Psoas muscle (tissue), 8 donors: Measurements from ENCODE around the gene TMPRSS15. TPM values are rescaled to one million over a fixed set of nuclear protein-coding genes. Genes with fewer than 3 reads are reported as not detected.

Experiments used
- ATAC-seq, 4 donors: fragments of 200-7000 bp; cut with Tn5 transposase; one replicate each; pipeline ENCODE4 v1.9.1; 2020; ENCODE audit warnings: moderate library complexity in 3 of 4, mild to moderate bottlenecking in 2 of 4
- DNase-seq, 2 donors: peaks; one replicate each; pipeline ENCODE4 v3.0.0-alpha.2; 2020
- H3K27ac ChIP-seq: fragments of 200-600 bp; one replicate; pipeline ENCODE4 v1.8.0; 2022
- H3K27me3 ChIP-seq, 3 donors: fragments of 200-600 bp in 1 of 3; one replicate each; pipeline versions ENCODE4 v1.6.1 to v1.8.0; 2013 to 2022; ENCODE audit warnings: low read length in 2 of 3, mild to moderate bottlenecking in 2 of 3, moderate library complexity in 1 of 3; ENCODE audit not compliant: insufficient read depth in 3 of 3
- H3K36me3 ChIP-seq, 2 donors: fragments of 200-600 bp in 1 of 2; one replicate each; pipeline versions ENCODE4 v1.6.1 to v1.8.0; 2013 to 2022; ENCODE audit warnings: low read depth in 1 of 2, mild to moderate bottlenecking in 1 of 2, moderate library complexity in 1 of 2; ENCODE audit not compliant: insufficient read depth in 1 of 2
- H3K4me1 ChIP-seq: fragments of 200-600 bp; one replicate; pipeline ENCODE4 v1.8.0; 2022
- H3K4me3 ChIP-seq: fragments of 200-600 bp; one replicate; pipeline ENCODE4 v1.8.0; 2022; ENCODE audit warnings: mild to moderate bottlenecking
- H3K9me3 ChIP-seq: fragments of 200-600 bp; one replicate; pipeline ENCODE4 v1.8.0; 2022
- WGBS, 3 donors: extraction: QIAGEN DNeasy Blood & Tissue Kit; methylation state at CpG; one replicate each; pipeline versions ENCODE4 v1.1.6 to v1.1.7; 2013; 5-methylcytosine and 5-hydroxymethylcytosine counted together
- intact Hi-C, 2 donors: fragments of 100-400 bp; cut with DNase I; formaldehyde crosslinking; loops; one replicate each; pipeline versions ENCODE4 v1.11.0 to v1.14.2; 2022
- polyA plus RNA-seq, 3 donors: library from polyadenylated mRNA; stranded (reverse); fragments of 200-250 nt; gene quantifications; one replicate each; pipeline ENCODE4 v1.2.3, GENCODE V29; 2013
- total RNA-seq, 4 donors: library from RNA; stranded (reverse); fragmentation: NEBNext Ultra II Directional in 2 of 4; extraction: Animal tissue kit (Norgen Biotek cat#: 25700) in 2 of 4; gene quantifications; one replicate each; pipeline versions ENCODE4 v1.2.1 to v1.2.4, GENCODE V29; 2021 to 2023
- TF ChIP-seq, protein P1 (sequence below): fragments of 200-600 bp; IDR thresholded peaks from one replicate; pipeline ENCODE4 v1.8.0; 2022; ENCODE audit warnings: antibody characterized with exemption
- donor health status: healthy with polysubstance abuse.
- donor health status: DM: no; HTN: no; CAD: no; lungs with moderate emphysema.
- donor health status: Bipolar disorder and iron deficiency.
- donor health status: healthy.
- donor health status: DM: yes; HTN: yes; CAD: no.
- donor health status: DM: no; HTN: no; CAD: no.
- donor health status: DM: no; HTN: no; CAD: no.
- donor health status: DM: yes; HTN: yes; CAD: no.

Gene TMPRSS15
- total and polyA plus RNA-seq, 7 donors = 0.04 TPM; not detected in 6

DNA sequence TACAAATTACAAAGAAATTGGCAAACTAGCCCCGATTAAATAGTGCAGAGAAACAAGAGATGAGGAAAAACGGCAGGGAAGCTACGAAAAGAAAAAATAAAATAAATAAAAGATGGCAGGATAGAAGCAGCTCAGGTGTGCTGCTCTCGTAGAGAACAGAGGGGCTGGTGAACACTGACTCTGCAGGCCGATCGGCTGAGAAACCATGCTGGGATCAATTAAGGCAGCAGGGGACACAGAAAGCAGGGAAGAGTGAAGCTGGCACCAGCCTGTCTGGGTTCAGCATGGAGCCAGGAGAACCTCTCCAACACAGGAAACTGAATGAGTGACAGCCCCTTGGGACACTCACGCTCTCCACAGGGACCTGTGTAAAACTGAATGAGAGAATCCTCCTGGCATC, 39.5 kb upstream of the TMPRSS15 start:
- H3K27ac ChIP-seq = no peak overlapping the region
- intact Hi-C loops = no loop called here
- H3K4me3 ChIP-seq = no peak overlapping the region
- no peaks in the 10 kb centered on the region for H3K36me3 ChIP-seq
- no peaks in the 10 kb centered on the region for H3K9me3 ChIP-seq
- ATAC-seq = no peak
- 63 to 70% (median 67%) methylated on average over 7 of the region's 7 CpGs for WGBS, 3 donors
- TF ChIP-seq, protein P1, sequence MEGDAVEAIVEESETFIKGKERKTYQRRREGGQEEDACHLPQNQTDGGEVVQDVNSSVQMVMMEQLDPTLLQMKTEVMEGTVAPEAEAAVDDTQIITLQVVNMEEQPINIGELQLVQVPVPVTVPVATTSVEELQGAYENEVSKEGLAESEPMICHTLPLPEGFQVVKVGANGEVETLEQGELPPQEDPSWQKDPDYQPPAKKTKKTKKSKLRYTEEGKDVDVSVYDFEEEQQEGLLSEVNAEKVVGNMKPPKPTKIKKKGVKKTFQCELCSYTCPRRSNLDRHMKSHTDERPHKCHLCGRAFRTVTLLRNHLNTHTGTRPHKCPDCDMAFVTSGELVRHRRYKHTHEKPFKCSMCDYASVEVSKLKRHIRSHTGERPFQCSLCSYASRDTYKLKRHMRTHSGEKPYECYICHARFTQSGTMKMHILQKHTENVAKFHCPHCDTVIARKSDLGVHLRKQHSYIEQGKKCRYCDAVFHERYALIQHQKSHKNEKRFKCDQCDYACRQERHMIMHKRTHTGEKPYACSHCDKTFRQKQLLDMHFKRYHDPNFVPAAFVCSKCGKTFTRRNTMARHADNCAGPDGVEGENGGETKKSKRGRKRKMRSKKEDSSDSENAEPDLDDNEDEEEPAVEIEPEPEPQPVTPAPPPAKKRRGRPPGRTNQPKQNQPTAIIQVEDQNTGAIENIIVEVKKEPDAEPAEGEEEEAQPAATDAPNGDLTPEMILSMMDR = no peak
- H3K27me3 ChIP-seq = no peaks in the 10 kb centered on the region
- DNase-seq = no peak
- no peaks in the 10 kb centered on the region for H3K4me1 ChIP-seq

DNA sequence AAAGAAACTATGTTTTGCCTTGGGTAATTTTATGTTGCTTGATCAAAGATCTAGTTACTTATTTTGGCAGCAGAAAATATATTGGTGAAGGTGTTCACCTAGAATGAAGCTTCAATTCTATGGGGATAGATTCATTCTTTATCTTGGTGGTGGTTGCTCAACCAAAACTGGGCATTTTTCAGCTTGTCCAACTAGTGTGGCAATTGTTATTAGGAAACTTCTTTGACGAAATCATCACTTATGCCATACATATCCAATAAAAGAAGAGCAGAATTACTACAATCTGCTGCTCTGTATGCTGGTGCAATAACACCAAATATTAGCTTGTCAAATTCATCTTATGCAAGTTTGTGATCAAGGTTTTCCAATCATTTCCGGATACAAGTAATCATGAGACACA, 26.8 kb upstream of the TMPRSS15 start:
- Histone ChIP-seq H3K4me3 (no peak overlapping the region), H3K36me3 (no peaks in the 10 kb centered on the region), H3K27ac (no peak overlapping the region), H3K27me3 (no peaks in the 10 kb centered on the region), H3K9me3 (no peaks in the 10 kb centered on the region), H3K4me1 (no peaks in the 10 kb centered on the region)
- WGBS, 3 donors = 77 to 86% (median 80%) methylated on average over 2 of the region's 2 CpGs
- TF ChIP-seq, protein P1 = no peak
- DNase-seq = no peak
- intact Hi-C loops = no loop called here
- ATAC-seq = no peak

DNA sequence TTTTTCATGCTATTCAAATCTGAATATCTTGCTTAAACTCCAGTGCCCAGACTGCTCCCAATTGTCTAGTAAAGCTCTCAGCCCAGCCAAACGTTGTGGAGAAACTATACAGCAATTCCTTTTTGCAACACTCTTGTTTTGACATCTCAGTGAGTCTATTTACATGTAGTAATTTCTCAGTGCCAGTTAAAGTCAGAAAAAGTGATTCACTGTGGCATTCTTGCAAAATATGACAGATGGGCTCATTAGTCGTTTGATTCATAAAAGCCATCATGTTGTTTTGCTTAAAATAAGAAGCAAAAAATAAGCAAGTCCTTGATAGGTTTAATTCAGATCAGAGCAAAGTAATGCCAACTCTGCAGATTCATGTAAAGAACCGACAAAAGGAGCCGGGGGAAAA, 20.7 kb upstream of the TMPRSS15 start:
- no peaks in the 10 kb centered on the region for H3K27me3 ChIP-seq
- H3K9me3 ChIP-seq = no peaks in the 10 kb centered on the region
- ATAC-seq (no peak), DNase-seq (no peak)
- TF ChIP-seq, protein P1 = no peak
- H3K27ac ChIP-seq = no peak overlapping the region
- no peaks in the 10 kb centered on the region for H3K4me1 ChIP-seq
- H3K4me3 ChIP-seq = no peak overlapping the region
- 54 to 59% (median 55%) methylated on average over 4 of the region's 4 CpGs for WGBS, 3 donors
- intact Hi-C loops = no loop called here
- H3K36me3 ChIP-seq = no peaks in the 10 kb centered on the region

DNA sequence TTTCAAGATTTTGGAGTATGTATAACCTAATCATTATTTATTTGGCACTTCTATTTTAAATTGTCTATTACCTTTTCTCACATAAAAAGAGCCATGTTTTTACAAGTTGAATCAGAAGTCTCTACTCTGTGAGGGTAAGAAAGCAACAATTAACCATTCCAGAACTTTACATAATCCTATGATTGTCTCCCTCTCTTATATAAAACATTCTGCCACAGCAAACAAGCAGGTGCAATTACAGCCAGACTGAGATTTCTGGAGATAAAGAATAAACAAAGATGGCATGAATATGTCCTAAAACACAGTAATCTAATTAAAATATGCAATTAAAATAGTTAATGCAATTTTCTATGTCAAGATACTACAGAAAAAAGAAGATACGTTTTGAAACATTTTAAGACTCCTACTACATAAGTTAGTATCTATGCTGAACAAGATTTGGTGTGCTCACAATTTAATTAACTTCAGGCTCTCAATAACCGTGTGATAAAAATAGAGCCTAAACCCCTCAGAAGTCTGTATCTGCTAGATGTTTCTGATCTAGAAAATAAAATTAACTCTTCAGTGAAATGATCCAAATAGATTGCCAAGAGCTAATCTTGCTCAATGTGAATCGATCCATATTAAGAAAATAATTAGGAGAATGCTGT, 13.7 kb upstream of the TMPRSS15 start:
- no peaks in the 10 kb centered on the region for H3K27me3 ChIP-seq
- no peaks in the 10 kb centered on the region for H3K9me3 ChIP-seq
- intact Hi-C loops = no loop called here
- no peak for ATAC-seq
- no peak for DNase-seq
- H3K27ac ChIP-seq = no peak overlapping the region
- TF ChIP-seq, protein P1 = no peak
- H3K4me1 ChIP-seq = no peaks in the 10 kb centered on the region
- 54 to 64% (median 62%) methylated on average over 3 of the region's 3 CpGs for WGBS, 3 donors
- no peaks in the 10 kb centered on the region for H3K36me3 ChIP-seq
- no peak overlapping the region for H3K4me3 ChIP-seq

DNA sequence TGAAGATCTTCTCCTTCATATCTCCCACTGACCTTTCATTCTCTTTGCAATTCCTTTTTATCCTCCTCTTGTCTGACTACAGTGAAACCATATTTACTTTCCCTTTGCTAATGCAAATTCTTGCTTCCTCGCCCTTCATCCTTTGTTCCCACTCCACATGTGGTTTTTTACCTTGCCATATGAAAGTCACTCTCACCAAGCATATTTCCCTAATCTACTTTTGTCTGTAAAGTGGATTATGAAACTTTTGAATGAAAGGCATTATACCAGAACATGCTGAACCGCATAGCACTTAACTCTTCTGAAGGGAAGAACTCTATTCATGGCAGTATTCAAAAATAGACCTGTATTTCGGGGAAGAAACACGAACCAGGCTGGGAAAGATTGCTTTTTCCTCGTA, 8.0 kb upstream of the TMPRSS15 start:
- Histone ChIP-seq H3K27me3 (no peaks in the 10 kb centered on the region), H3K27ac (no peak overlapping the region), H3K4me1 (no peaks in the 10 kb centered on the region), H3K9me3 (no peaks in the 10 kb centered on the region), H3K36me3 (no peaks in the 10 kb centered on the region), H3K4me3 (no peak overlapping the region)
- intact Hi-C loops = no loop called here
- TF ChIP-seq, protein P1 = no peak
- WGBS, 3 donors = 37 to 46% (median 44%) methylated on average over 5 of the region's 5 CpGs
- ATAC-seq (no peak), DNase-seq (no peak)
